Subcutaneous abdominal adipose tissue (tissue), 5 donors: ENCODE results near the gene SGO2.
"Not testable (repeated sequence)": the region's sequence is repeated elsewhere in the genome, so short reads cannot be mapped to it uniquely, and the experiment has no call there.

Experiments used
- H3K27ac ChIP-seq: one replicate; pipeline ENCODE4 v1.7.0; 2013; ENCODE audit warnings: low read depth, mild to moderate bottlenecking, inconsistent platforms, low read length, moderate library complexity
- H3K27me3 ChIP-seq, 5 donors: one replicate each; pipeline ENCODE4 v1.7.0; 2013; ENCODE audit warnings: low read length in 5 of 5, inconsistent platforms in 1 of 5; ENCODE audit not compliant: control insufficient read depth in 5 of 5, insufficient read depth in 4 of 5
- H3K36me3 ChIP-seq, 5 donors: one replicate each; pipeline ENCODE4 v1.7.0; 2013; ENCODE audit warnings: low read length in 5 of 5; ENCODE audit not compliant: control insufficient read depth in 5 of 5, insufficient read depth in 5 of 5
- H3K4me1 ChIP-seq, 5 donors: one replicate each; pipeline ENCODE4 v1.7.0; 2013; ENCODE audit warnings: low read length in 5 of 5, mild to moderate bottlenecking in 3 of 5, moderate library complexity in 1 of 5; ENCODE audit not compliant: control insufficient read depth in 5 of 5, insufficient read depth in 5 of 5
- H3K4me3 ChIP-seq, 5 donors: one replicate each; pipeline ENCODE4 v1.7.0; 2013; ENCODE audit warnings: low read length in 5 of 5, low read depth in 1 of 5
- H3K9ac ChIP-seq, 5 donors: one replicate each; pipeline ENCODE4 v1.7.0; 2013; ENCODE audit warnings: low read length in 5 of 5, mild to moderate bottlenecking in 4 of 5, moderate library complexity in 3 of 5
- H3K9me3 ChIP-seq, 5 donors: one replicate each; pipeline ENCODE4 v1.7.0; 2013; ENCODE audit warnings: low read length in 5 of 5; ENCODE audit not compliant: control insufficient read depth in 5 of 5
- donor health status: healthy.
- donor health status: healthy.
- donor health status: healthy.
- donor health status: healthy.
- donor health status: healthy.

Gene SGO2

GRCh38 chr2:200600549-200601225, 74.7 kb downstream of the SGO2 start:
- Histone ChIP-seq H3K36me3 (peaks cover 10 to 33% (median 18%) of the 10 kb centered on the region in 5 donors), H3K4me3 (no peak overlapping the region), H3K27ac (no peak overlapping the region), H3K27me3 (no peaks in the 10 kb centered on the region), H3K9me3 (peaks cover 0 to 4% (median 0%) of the 10 kb centered on the region in 5 donors), H3K9ac (no peak overlapping the region), H3K4me1 (peaks cover 0 to 9% (median 0%) of the 10 kb centered on the region in 5 donors)

- no peak overlapping the region for H3K27ac ChIP-seq
- no peaks in the 10 kb centered on the region for H3K27me3 ChIP-seq
- no peak overlapping the region for H3K9ac ChIP-seq
- H3K9me3 ChIP-seq = no peaks in the 10 kb centered on the region
- peaks cover 0 to 9% (median 0%) of the 10 kb centered on the region in 5 donors for H3K4me1 ChIP-seq
- no peak overlapping the region for H3K4me3 ChIP-seq
- peaks cover 2 to 25% (median 11%) of the 10 kb centered on the region in 5 donors for H3K36me3 ChIP-seq
These were observed 76.6 kb downstream of the SGO2 start for GRCh38 chr2:200602584-200602983.

GRCh38 chr2:200603972-200604371, 78.0 kb downstream of the SGO2 start:
- H3K27ac ChIP-seq = no peak overlapping the region
- peaks cover 0 to 20% (median 10%) of the 10 kb centered on the region in 5 donors for H3K36me3 ChIP-seq
- H3K4me1 ChIP-seq = peaks cover 0 to 9% (median 4%) of the 10 kb centered on the region in 5 donors

GRCh38 chr2:200604571-200605255, 78.7 kb downstream of the SGO2 start:
- Histone ChIP-seq H3K4me1 (peaks cover 0 to 14% (median 8%) of the 10 kb centered on the region in 5 donors), H3K9ac (peak overlapping the region in 1 of 5 donors; percentile 40), H3K27ac (peak overlapping the region; percentile 3), H3K36me3 (peaks cover 0 to 18% (median 8%) of the 10 kb centered on the region in 5 donors), H3K27me3 (no peaks in the 10 kb centered on the region), H3K9me3 (no peaks in the 10 kb centered on the region), H3K4me3 (no peak overlapping the region)

More at GRCh38 chr2:200603972-200604371, 78.0 kb downstream of the SGO2 start:
- Histone ChIP-seq H3K9me3 (no peaks in the 10 kb centered on the region), H3K9ac (no peak overlapping the region), H3K27me3 (no peaks in the 10 kb centered on the region), H3K4me3 (no peak overlapping the region)

GRCh38 chr2:200608341-200609027, 82.5 kb downstream of the SGO2 start:
- no peak overlapping the region for H3K4me3 ChIP-seq
- no peak overlapping the region for H3K9ac ChIP-seq
- H3K27ac ChIP-seq = no peak overlapping the region
- H3K9me3 ChIP-seq = no peaks in the 10 kb centered on the region
- peaks cover 0 to 13% (median 5%) of the 10 kb centered on the region in 5 donors for H3K36me3 ChIP-seq
- H3K27me3 ChIP-seq = no peaks in the 10 kb centered on the region
- peaks cover 0 to 15% (median 8%) of the 10 kb centered on the region in 5 donors for H3K4me1 ChIP-seq

- H3K9me3 ChIP-seq = no peaks in the 10 kb centered on the region
- peaks cover 5 to 16% (median 5%) of the 10 kb centered on the region in 5 donors for H3K36me3 ChIP-seq
- H3K4me3 ChIP-seq = no peak overlapping the region
- H3K27me3 ChIP-seq = no peaks in the 10 kb centered on the region
- H3K4me1 ChIP-seq = peaks cover 0 to 15% (median 8%) of the 10 kb centered on the region in 5 donors
- H3K9ac ChIP-seq = peak overlapping the region in 1 of 5 donors; percentile 20
- peak overlapping the region; percentile 27 for H3K27ac ChIP-seq
These were observed 83.1 kb downstream of the SGO2 start for GRCh38 chr2:200609028-200609614.

- H3K4me1 ChIP-seq, H3K27ac ChIP-seq, H3K4me3 ChIP-seq, H3K27me3 ChIP-seq, H3K9ac ChIP-seq, H3K9me3 ChIP-seq: not testable (repeated sequence)
- peaks cover 3 to 20% (median 7%) of the 10 kb centered on the region in 5 donors for H3K36me3 ChIP-seq
These were observed 84.2 kb downstream of the SGO2 start for GRCh38 chr2:200610217-200610616.

- H3K9me3 ChIP-seq = no peaks in the 10 kb centered on the region
- H3K27me3 ChIP-seq = no peaks in the 10 kb centered on the region
- H3K9ac ChIP-seq = no peak overlapping the region
- H3K27ac ChIP-seq = no peak overlapping the region
- no peak overlapping the region for H3K4me3 ChIP-seq
- H3K4me1 ChIP-seq = peaks cover 0 to 28% (median 7%) of the 10 kb centered on the region in 5 donors
- H3K36me3 ChIP-seq = peaks cover 3 to 20% (median 7%) of the 10 kb centered on the region in 5 donors
These were observed 87.7 kb downstream of the SGO2 start for GRCh38 chr2:200613692-200614091.

- Histone ChIP-seq H3K27ac (no peak overlapping the region), H3K4me3 (no peak overlapping the region), H3K4me1 (peaks cover 0 to 26% (median 3%) of the 10 kb centered on the region in 5 donors), H3K9me3 (no peaks in the 10 kb centered on the region), H3K27me3 (no peaks in the 10 kb centered on the region), H3K9ac (no peak overlapping the region), H3K36me3 (peaks cover 3 to 20% (median 7%) of the 10 kb centered on the region in 5 donors)
These were observed 88.2 kb downstream of the SGO2 start for GRCh38 chr2:200614249-200614648.
